Cardiac fibroblast (primary cell): ENCODE data around the gene ZNF654.

ENCODE experiments used
- DNase-seq, 2 donors: peaks; one replicate each; pipeline versions ENCODE4 v3.0.0 to v3.0.0-alpha.2; 2010; ENCODE audit warnings: low read depth in 2 of 2
- H3K4me3 ChIP-seq, 2 donors: replicated peaks in 1 of 2; 1 replicate in 1 of 2; 2 replicates in 1 of 2; pipeline ENCODE4 v1.5.1; 2011; ENCODE audit warnings: low read depth in 2 of 2, low read length in 2 of 2, mild to moderate bottlenecking in 2 of 2, moderate library complexity in 1 of 2
- CTCF ChIP-seq: IDR thresholded peaks from one replicate; pipeline ENCODE4 v1.5.1; 2011; ENCODE audit warnings: low read depth, mild to moderate bottlenecking, low read length, inconsistent platforms

Gene ZNF654

DNA sequence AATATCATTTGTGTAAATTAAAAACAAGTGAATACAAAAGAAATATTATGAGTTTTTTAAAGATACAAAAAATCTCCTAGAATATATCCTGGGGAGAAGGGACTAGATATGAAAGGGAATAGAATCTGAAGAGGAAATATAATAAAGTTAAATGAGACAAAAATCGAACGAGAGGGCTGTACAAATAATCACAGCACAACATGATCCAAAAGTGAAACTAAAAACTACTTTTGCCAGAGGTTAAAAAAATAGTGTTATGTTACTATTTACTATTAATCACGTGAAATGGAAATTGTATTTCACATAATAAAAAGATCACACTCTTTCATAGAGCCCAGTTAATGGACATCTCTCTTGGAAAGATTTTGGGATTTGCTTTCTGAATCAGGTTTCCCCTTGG, 28.8 kb upstream of the ZNF654 start:
- no peak overlapping the region for H3K4me3 ChIP-seq
- no peak for TF ChIP-seq CTCF
- DNase-seq, result peak in 1 of 2 donors; percentile 9

- peak; percentile 28 to 51 for DNase-seq
- peak overlapping the region in 1 of 2 donors; percentile 46 for H3K4me3 ChIP-seq
- no peak for TF ChIP-seq CTCF
Observed at GRCh38 chr3:88031642-88032077, 27.4 kb upstream of the ZNF654 start.

DNA sequence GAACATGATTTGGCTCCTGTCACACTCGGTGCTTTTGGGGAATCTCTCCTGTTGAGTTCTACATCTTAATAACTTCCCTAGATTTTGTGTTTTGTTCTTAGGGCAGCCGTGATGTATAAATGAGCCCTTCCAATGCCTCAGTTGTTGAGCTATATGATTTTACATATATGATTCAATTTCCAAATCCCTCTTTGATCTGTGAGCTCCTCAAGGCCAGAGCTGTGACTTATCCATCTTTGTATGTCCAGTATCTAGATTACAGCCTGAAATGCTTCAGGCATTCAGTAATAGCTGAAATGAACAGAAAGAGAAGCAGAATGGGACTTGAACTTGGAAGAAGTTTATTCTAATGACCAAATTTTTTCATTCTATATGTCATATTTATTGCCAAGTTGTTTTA, 26.8 kb upstream of the ZNF654 start:
- no peak for TF ChIP-seq CTCF
- peak in 1 of 2 donors; percentile 25 for DNase-seq
- peak overlapping the region in 1 of 2 donors; percentile 46 for H3K4me3 ChIP-seq

GRCh38 chr3:88033079-88033478, 26.0 kb upstream of the ZNF654 start:
- no peak for DNase-seq
- H3K4me3 ChIP-seq, result no peak overlapping the region
- no peak for TF ChIP-seq CTCF

DNA sequence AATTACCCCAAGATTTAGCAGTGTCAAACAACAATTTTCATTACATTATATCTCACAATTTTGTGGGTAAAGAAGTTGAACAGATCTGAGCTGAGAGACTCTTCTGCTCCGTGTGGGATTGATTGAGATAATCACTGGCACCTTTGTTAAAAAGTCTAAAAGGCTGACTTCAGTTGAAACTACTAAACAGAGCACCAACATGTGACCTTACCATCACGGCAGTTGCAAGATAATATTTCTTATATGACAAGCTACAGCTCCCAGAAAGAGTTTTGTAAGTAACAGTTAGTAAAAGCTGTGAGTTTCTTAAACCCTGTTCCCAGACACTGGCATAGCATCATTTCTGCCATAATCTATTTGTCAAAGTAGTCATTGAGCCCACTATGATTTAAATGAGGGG, 25.2 kb upstream of the ZNF654 start:
- DNase-seq, result no peak
- H3K4me3 ChIP-seq, result no peak overlapping the region
- no peak for TF ChIP-seq CTCF

DNA sequence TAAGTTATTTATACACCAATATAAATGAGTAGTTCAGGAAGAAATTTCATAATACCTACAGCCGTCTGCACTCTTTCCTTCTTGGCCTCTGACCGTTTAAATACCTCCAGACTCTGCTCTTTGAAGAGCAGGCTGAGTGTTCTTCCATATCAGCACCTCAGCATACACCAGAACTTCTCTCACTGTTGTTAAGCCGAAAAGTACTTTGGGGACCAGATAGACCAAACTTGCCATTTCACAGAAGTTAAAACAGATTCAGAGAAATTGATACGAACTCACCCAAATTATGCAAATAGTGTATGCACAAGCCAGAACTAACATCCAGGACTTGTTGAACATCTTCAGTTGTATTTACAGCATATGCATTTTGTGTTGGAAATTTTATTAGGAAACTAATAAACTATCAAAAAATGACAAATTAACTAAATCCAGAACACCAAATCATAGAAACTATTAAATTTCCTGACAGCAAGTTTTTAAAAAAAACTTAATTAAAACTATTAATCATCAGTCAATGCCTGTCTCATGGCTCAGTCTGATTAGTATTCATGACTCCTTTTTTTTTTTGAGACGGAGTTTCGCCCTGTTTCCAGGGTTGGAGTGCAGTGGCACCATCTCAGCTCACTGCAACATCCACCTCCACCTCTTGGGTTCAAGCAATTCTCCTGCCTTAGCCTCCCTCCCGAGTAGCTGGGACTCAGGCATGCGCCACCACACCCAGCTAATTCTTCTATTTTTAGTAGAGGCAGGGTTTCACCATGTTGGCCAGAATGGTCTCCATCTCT, 24.4 kb upstream of the ZNF654 start:
- DNase-seq, result peak in 1 of 2 donors; percentile 21
- no peak overlapping the region for H3K4me3 ChIP-seq
- no peak for TF ChIP-seq CTCF
